HG02852 (cell line): ENCODE data around the gene PLA2G4D.

Source experiments
- ATAC-seq: cut with Tn5 transposase; IDR thresholded peaks from one replicate; pipeline ENCODE4 v1.9.1; 2021; ENCODE audit warnings: mild to moderate bottlenecking, moderate library complexity; ENCODE audit not compliant: unreplicated experiment

PLA2G4D gene

DNA sequence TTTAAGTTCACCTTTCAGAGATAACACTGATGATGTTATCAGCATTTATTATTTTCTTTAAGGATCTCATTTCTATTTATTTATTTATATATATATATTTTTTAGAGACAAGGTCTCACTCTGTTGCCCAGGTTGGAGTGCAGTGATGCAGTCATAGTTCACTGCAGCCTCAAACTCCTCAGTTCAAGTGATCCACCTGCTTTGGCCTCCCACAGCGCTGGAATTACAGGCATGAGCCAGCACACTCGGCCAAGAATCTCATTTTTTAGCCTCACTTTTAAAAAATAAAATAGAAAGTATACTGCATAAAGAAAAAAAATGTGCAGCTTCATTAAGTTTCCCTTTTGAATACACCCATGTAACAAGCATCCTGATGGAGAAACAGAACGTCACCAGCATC, 35.6 kb downstream of the PLA2G4D start:
- ATAC-seq, result no peak

DNA sequence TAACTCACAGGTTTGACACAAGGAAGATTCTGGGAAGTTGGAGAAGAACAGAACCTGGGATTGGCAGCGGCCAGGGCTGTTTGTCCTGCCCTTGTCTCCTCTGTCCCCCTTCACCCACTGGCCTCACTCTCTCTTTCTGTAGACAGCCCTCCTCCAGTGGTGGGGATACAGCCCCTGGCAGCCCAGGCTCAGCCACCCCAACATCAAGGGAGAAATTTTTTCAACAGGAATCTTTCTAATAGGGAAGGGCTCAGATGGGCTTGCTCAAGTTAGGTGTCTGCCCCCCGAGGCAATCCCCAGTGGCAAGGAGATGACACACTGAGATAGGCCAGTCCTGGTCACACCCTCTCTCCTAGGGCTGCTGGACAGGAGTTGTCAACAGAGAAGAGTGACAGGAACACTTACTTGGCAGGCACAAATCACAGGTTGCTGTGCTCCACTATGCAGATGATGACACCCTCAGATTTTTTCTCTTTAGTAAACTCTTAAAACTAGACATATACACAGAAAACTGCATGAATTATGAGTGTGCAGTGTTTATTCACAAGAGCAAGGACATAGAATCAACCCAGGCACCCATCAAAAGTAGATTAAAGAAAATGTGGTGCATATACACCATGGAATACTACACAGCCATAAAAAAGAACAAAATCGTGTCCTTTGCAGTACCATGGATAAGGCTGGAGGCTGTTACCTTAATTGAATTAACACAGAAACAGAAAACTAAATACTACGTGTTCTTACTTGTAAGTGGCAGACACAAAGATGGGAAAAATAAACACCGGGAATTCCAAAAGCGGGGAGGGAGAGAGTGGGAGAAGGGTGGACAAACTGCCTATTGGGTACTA, 36.3 kb downstream of the PLA2G4D start:
- ATAC-seq, result no peak

DNA sequence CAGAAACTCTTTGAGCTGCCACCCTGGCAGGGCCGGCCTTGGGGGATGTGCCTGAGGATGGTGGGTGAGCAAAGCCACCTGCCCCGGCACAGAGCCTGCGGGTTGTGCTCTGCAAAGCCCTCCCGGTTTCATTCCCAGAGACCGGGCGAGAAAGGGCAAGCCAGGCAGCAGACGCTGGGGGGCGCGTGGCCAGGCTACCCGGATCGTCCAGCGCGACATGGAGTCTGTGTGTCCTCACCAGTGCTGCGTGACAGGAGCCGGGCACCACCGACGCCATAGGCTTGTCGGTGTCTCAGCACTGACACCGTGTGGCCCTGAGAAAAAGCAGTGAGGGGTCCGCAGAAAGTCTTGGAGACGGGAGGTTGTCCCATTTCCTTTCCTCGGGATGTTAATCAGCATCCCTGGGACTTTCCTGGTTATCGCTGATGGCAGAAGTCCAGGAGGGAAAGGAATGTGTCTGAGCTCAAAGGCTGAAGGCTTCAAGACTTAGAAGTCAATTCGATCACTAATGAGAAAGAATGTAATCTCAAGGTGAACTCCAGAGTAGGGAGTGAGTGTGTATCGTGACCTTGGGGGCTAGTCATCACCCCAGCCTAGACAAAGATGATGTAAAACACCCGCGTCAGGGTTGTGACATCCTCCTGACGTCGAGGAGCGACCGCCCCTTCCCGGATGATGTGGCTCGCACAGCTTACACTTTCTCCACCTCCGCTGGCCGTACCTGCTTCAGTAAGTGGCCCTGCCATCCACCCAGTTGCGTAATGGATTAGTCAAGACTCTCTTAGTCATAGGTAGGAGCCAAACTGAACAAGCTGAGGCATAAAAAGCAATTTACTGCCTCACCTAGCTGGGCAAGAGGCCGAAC, 37.2 kb downstream of the PLA2G4D start:
- ATAC-seq, result no peak

DNA sequence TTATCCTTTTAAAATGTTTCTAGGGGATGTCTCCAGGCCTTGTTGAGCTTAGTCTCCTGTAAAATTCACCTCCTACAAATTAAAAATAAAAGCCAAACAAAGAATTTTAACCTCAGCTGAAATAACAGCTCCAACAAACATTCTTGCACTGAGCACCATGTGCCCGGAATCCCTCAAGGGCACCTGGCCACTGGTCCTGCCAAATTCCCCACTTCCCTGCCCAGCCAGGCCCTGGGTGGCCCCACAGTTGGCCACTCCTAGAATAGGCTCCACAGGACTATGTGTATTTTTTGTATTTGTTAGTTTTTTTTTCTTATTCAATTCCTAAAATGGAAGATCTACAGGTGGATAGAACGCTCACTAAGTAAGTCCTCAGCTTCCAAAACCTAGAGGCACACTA, 40.4 kb downstream of the PLA2G4D start:
- ATAC-seq, result no peak

DNA sequence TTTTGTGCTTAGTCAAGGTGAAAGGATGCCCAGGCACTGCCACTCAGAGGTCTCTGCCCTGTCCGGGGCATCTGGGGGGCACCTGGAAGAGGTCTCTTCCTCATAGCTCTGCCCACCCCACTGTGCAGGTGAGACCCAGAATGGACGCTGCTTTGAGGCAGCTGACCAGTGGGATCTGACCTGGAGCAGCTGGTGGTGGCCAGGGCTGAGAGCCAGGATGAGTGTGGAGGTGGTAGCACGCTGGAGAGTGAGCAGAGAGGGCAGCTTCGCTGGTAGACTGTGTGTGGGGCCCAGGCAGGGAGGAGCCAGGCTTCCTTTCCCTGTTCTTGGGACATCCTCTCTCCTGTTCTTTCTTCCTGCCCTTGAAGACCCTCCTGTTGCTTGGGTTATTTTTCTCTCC, 41.4 kb downstream of the PLA2G4D start:
- ATAC-seq, result no peak

DNA sequence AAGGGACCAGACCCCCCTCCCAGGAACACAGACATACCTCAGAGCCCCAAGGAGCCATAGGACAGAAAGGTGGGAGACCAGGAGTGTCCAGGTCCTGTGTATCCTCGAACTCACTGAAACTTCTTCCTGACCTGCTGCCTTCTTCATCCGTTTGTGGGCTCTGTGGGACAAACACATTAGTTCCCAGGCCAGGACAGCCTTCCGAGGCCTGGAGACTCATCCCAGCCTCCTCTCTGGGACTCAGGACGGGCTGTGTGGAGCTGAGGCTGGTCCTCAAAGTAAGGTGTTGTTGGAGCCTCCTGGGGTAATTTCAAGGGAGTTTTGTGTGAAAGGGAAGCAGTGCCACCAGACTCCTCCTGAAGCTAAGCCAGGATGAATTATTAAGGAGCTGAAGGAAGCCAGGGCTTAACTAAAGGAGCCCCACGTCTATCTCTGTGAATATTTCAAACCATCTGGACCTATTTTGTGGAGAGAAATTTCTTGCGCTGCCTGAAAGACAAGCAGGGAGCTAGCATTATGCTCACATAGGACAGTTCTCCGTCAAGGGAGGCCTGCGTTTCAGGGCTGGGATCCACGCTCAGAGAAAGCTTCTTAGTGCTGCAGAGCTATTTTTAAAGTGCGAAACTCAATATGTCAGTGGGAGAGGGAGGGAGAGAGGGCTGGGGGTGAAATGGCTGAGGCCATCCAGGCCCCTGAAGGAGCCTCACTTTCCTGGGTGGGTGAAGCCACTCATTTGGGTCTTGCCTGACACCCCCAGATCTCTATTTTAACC, 43.7 kb downstream of the PLA2G4D start:
- ATAC-seq, result no peak

DNA sequence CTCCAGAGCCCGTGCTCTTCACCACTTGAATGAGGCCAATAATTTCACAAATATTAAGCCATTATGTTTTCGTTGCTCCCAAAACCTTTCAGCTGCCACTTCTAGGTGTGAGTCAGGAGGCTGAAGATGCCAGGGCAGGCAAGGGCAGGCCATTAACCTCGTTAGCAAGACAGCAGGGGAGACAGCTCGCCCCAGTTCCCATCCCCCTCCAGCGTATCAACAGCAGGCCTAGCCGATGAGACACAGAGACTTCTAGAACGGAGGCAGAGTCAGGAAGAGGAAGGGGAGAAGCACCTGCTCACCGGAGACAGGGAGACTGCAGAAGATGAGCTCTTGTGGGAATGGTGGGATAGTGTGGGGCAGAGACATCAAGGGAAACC, 45.6 kb downstream of the PLA2G4D start:
- ATAC-seq, result no peak

DNA sequence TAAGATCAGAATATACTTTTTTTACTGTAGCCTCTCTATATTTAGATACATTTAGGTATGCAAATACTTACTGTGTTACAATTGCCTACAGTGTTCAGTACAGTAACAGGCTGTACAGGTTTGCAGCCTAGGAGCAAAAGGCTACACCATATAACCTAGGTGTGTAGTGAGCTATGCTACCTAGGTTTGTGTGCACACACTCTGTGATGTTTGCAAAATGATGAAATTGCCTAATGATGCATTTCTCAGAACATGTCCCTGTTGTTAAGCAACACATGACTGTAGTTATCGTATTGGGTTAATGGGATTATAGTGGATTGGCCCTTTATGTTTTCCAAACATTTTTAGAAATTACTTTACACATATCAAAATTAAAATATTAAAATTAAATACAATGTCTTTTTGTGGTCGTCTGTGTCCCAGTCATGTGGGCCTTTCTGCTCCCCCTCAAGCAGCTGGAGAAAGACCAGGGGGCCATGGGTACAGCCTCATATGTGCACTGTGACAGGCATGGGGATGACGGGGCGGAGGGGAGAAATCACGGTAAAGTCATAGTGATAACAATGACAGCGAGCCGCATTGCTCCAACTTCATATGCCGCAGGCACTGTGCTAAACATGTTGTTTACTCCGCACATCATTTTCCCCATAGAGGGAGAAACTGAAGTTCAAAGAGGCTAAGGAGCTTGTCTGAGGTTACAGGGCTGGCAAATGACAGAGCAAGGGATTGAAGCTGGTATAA, 46.1 kb downstream of the PLA2G4D start:
- ATAC-seq, result no peak

DNA sequence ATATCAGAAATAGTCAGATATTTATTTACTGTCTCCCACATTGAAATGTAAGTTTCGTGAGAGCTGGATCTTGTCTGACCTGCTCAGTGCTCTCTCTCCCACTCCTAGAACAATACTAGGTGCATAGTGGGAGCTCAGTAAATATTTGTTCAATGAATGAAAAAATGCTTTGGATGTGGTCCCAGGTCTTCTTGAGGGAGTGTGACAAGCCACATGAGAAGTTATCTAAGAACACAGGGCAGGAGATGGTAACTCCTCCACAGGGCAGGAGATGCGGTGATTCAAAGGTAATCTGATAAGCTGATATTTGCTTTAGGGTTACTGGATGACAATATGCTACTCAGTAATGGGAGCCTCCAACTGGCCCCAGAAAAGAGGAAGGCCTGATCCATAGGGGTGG, 47.8 kb downstream of the PLA2G4D start:
- ATAC-seq, result no peak

DNA sequence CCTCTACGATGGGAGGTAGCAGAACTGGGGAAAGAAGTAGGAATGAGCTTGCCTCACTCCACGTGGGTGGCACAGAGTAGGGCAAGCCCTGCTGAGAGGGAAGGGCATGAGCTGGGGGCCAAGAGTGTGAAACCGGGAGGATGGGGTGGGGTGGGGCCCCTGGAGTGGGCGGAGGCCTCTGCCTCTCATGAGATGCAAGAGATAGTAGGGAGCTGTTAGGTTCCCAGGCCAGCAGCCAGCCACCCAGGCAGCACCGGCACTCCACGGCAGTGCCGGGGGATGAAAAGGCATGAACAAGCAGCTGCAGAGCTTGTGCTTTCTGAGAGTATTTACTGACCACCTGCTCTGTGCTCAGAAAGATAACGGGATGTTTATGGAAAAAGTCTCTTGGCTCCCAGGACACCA, 49.1 kb downstream of the PLA2G4D start:
- no peak for ATAC-seq

DNA sequence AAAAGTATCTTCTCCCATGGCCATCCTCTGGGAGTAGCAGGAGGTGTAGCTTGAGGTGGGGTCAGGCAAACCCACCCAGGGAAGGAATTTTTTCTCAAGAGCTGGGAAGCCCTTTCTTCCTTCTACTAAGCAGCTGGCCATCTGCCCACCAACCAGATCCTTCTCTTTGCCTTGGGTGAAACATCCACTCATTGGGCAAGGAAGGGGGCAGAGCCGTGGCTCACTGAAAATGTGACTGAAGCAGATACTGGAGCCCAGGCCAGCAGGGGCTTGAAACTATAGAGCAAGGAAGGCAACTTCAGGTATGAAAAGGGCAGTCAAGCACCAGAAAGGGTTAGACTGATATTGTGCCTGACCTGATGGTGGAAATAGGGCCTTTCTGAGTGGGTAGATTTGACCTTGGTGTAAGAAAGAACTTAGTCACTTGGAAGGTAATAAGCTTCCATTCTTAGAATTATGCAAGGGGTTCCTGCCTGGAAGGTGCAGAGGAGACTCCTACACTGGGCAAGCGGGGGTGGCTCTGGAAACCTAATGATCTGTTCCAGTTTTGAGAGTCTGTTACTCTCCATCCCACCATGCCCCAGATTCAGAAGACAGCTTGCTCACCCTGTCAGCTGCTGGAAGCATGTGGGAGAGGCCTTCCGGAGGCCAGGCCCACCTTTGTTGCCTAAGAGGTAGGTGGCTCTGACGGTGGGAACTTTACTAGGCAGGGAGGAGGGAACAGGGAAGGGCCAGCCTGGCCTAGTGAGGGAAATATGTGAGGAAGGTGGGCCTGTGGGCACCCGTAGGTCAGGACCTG, 51.6 kb downstream of the PLA2G4D start:
- no peak for ATAC-seq

DNA sequence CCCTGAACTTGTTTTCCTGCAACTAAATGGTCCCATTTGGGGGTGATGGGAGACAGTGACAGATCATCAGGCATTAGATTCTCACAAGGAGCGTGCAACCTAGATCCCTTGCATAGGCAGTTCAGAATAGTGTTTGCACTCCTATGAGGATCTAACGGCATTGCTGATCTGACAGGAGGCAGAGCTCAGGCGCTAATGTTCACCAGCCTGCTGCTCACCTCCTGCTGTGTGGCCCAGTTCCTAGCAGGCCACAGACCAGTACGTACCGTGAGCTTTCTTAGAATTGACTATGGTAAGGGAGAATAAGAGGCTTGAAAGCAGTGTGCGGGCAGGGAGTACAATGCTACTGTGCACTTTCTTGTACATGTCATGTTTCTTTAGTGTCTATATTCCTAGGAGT, 56.0 kb downstream of the PLA2G4D start:
- ATAC-seq, result no peak

DNA sequence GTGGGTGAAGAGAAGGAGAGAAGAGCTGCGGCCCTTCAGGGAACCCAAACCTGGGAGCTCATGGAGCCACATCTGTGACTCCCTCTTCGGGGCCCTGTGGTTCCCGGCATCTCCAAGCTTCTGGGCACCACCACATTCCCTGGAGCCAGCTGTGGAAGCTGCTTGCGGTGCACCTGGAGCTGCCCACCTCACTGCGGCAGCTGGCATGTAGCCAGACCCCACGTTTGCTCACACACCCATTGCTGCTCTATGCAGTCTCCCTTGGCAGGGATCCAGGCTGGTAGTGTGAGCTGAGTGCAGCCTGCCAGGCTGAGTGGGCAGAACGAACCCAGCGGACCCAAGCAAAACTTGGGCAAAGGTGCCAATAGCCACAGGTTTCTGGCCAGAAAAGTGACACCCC, 56.7 kb downstream of the PLA2G4D start:
- ATAC-seq, result no peak

DNA sequence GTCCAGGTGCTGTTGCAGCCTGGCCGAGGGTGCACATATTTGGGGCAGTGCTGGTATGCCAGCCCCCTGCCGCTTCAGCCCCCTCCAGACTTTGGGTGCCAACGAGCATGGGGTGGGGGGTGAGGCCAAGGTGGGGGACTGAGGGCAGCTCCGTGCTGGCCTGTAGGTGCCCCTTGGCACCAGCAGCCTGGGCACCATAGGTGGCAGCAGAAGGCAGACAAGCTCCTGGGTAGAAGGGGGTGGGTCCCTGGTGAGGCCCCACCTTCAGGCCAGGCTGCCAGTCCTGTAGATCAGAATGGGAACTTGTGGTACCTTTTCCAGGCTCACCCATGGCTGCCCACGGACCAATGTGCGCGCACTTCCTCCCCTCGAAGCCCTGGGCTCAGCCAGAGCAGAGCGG, 57.4 kb downstream of the PLA2G4D start:
- ATAC-seq, result no peak

DNA sequence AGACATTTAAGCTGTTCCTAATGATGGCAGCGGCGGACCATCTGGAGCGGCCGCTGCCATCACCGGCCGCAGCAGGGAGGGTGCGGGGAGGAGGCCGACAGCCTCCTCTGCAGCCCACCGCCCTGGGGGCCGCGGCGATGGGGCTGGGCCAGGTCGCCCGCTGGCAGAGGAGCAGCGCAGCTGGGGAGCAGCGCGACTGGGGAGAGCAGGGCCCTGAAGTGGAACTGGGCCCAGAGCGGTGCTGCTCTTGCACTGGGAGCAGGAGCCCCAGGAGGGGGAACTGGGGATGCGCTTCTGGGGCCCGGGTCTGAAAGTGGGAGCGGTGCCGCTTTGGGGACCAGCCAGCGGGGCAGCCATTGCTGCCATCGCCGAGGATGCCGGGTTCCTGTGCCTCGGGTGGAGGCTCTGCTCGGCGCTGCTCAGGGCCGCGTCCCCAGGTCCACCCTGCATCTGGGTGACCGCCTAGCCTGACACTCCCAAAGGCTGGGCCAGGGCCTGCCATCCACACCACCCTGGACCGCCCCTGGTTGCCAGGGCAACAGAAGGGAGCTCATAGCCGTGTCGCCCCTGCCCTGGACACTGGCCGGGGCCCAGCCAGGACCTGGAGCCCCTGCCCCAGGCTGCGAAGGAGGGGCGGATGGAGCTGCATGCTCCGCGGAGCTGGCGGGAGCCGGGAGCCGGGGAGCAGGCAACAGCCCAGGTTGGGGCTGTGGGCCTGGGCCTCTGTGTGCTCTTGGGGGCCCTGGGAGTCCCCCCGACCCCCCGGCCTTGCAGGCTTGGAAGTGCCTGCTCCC, 58.1 kb downstream of the PLA2G4D start:
- no peak for ATAC-seq

DNA sequence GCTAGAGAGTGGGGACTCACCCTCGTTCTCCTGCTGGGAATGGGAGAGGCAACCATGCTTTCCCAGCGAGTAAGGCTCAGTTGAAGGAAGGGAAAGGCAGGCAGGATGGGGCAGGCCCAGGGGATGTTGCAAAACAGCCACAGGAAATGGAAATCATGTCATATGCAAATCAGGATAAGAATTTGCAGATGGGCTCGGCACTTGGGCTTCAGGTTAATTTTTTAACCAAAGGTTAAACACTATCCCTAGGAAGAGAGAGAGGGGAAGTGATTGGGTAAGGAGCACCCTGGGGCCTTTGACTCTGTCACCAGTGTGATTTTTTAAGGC, 59.0 kb downstream of the PLA2G4D start:
- peak; percentile 56 for ATAC-seq

DNA sequence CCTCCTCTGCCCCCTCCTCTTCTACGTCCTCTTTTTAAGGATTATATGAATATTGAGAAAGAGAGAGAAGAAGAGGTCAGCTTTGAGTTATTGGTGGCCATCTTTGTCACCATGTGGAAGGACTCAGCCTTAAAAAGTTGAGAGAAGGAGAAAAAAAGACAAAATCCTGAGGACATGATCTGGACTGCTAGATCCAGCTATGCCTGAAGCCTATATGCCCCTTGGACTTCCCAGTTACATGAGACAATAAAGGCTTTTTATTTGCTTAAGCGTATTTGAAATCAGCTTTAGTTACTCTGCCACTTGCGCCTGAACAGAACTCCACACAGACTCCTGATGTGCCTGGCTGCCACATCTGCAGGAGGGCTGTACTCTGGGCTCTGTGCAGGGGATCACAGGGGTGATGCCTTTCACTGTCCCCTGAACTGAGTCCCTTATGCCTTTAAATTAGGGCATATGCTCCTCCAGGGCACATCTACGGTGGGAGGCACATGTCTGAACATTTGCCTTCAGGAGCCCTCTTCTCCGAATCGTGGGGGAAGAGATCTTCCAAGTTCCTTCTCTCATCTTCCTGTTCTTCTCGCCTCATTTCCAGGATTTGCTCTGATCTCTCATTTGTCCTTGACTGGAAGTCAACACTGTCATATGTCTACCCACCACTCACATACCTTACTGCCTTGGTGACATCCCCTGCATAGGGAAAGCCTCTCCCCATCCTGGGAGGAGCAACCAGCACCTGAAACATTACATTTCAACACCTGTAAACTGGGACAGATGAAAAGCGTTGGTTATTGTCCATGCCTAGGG, 59.5 kb downstream of the PLA2G4D start:
- no peak for ATAC-seq

DNA sequence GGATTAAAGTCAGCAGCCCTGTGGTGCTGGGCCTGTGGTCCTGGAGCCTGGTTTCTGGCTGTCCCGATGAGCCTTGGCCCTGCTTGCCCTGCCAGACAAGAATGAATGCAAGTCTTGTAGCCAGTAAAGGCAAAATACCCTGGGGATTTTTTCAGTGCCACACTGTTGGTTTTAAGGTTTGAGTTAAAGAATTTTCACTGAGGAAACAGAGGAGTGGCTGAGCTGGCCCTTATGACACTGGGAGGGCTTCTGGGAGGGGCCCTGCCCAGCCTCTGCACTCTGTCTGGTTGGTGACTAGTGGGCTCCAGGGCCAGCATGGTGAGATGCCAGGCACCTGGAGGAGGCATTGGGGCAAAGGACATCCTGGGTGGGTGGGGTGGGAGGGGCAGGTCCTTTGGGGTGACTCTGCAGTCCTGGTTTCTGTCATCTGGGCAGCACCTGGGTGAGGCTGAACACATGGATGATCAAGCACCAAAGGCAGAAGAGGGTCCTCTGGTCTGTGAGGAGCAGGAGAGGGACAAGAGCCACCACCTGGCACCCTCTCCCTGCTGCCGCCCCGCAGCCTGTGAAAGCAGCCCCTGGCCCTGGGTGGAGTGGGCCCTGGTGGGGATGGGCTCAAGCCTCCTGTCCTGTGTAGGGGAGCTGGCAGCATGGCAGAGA, 61.0 kb downstream of the PLA2G4D start:
- no peak for ATAC-seq
